Astrocyte (in vitro differentiated cells and primary cell): Measurements from ENCODE around the gene PHF19. TPM values are rescaled to one million over a fixed set of nuclear protein-coding genes. Genes with fewer than 3 reads are reported as not detected.

Source experiments
- DNase-seq: peaks from one replicate; pipeline ENCODE4 v3.0.0-alpha.2; 2010; ENCODE audit warnings: low read depth
- FAIRE-seq: peaks from 2 replicates; lab custom pipeline; 2011; peaks lifted over from hg19 to GRCh38; lab: Jason Lieb, UNC
- H2AFZ ChIP-seq: 2 replicates; pipeline ENCODE4 v1.6.0; 2012; ENCODE audit warnings: low read depth, low read length, inconsistent platforms
- H3K27ac ChIP-seq: 2 replicates; pipeline ENCODE4 v1.5.1; 2011; ENCODE audit warnings: low read depth, low read length, inconsistent platforms
- H3K27me3 ChIP-seq: 2 replicates; pipeline ENCODE4 v1.6.0; 2011; ENCODE audit warnings: low read length, inconsistent platforms; ENCODE audit not compliant: insufficient read depth
- H3K36me3 ChIP-seq: 2 replicates; pipeline ENCODE4 v1.5.1; 2011; ENCODE audit warnings: low read length, inconsistent platforms; ENCODE audit not compliant: insufficient read depth
- H3K4me1 ChIP-seq: 2 replicates; pipeline ENCODE4 v1.5.1; 2011; ENCODE audit warnings: low read length, inconsistent platforms; ENCODE audit not compliant: insufficient read depth
- H3K4me2 ChIP-seq: 2 replicates; pipeline ENCODE4 v1.6.0; 2012; ENCODE audit warnings: low read length, inconsistent platforms
- H3K4me3 ChIP-seq: 2 replicates; pipeline ENCODE4 v1.5.1; 2011; ENCODE audit warnings: low read depth, mild to moderate bottlenecking, low read length, inconsistent platforms; ENCODE audit not compliant: insufficient read depth
- H3K79me2 ChIP-seq: 2 replicates; pipeline ENCODE4 v1.6.0; 2012; ENCODE audit warnings: mild to moderate bottlenecking, low read length, inconsistent platforms; ENCODE audit not compliant: insufficient read depth
- H3K9ac ChIP-seq: 2 replicates; pipeline ENCODE4 v1.6.0; 2012; ENCODE audit warnings: mild to moderate bottlenecking, low read length, inconsistent platforms
- H3K9me3 ChIP-seq: 2 replicates; pipeline ENCODE4 v1.5.1; 2012; ENCODE audit warnings: low read depth, mild to moderate bottlenecking, low read length, inconsistent platforms; ENCODE audit not compliant: insufficient read depth
- H4K20me1 ChIP-seq: 2 replicates; pipeline ENCODE4 v1.6.0; 2012; ENCODE audit warnings: low read length, inconsistent platforms; ENCODE audit not compliant: insufficient read depth
- H3K27ac Mint-ChIP-seq: one replicate; pipeline ENCODE4 v1.8.0; 2021; ENCODE audit warnings: mild to moderate bottlenecking, mixed read lengths; ENCODE audit not compliant: unreplicated experiment
- H3K27me3 Mint-ChIP-seq: one replicate; pipeline ENCODE4 v1.8.0; 2021; ENCODE audit warnings: low read depth, mixed read lengths; ENCODE audit not compliant: unreplicated experiment
- H3K36me3 Mint-ChIP-seq: one replicate; pipeline ENCODE4 v1.8.0; 2021; ENCODE audit warnings: low read depth, mixed read lengths; ENCODE audit not compliant: unreplicated experiment
- H3K4me1 Mint-ChIP-seq: one replicate; pipeline ENCODE4 v1.8.0; 2021; ENCODE audit warnings: low read depth, mixed read lengths; ENCODE audit not compliant: unreplicated experiment
- H3K4me3 Mint-ChIP-seq: one replicate; pipeline ENCODE4 v1.8.0; 2021; ENCODE audit warnings: mild to moderate bottlenecking, moderate library complexity, mixed read lengths; ENCODE audit not compliant: unreplicated experiment
- H3K9me3 Mint-ChIP-seq: one replicate; pipeline ENCODE4 v1.8.0; 2021; ENCODE audit warnings: mild to moderate bottlenecking, mixed read lengths; ENCODE audit not compliant: unreplicated experiment
- CTCF ChIP-seq: IDR thresholded peaks from 2 replicates; pipeline ENCODE4 v1.5.1; 2011; ENCODE audit warnings: low read depth, mild to moderate bottlenecking, inconsistent platforms, low read length, moderate library complexity; ENCODE audit not compliant: insufficient read depth
- EZH2 ChIP-seq: IDR thresholded peaks from 2 replicates; pipeline ENCODE4 v1.6.1; 2012; ENCODE audit warnings: mild to moderate bottlenecking, low read length, inconsistent platforms; ENCODE audit not compliant: insufficient read depth
- total RNA-seq: library from RNA; stranded (reverse); gene quantifications from 2 replicates; pipeline ENCODE4 v1.2.1, GENCODE V29; 2021

The PHF19 gene
- total RNA-seq, 1 donor from 2014 or later = 19.5 TPM

- Histone ChIP-seq H3K36me3 (peaks cover 3% of the 10 kb centered on the region), H3K9ac (no peak overlapping the region), H3K4me2 (no peak overlapping the region), H3K4me3 (no peak overlapping the region), H3K4me1 (no peaks in the 10 kb centered on the region), H4K20me1 (no peaks in the 10 kb centered on the region), H3K27me3 (no peaks in the 10 kb centered on the region), H2AFZ (no peak overlapping the region), H3K79me2 (no peaks in the 10 kb centered on the region), H3K9me3 (no peaks in the 10 kb centered on the region), H3K27ac (no peak overlapping the region)
- TF ChIP-seq CTCF (no peak), EZH2 (no peak)
- Mint-ChIP-seq H3K36me3 (peaks cover 9% of the 10 kb centered on the region), H3K27me3 (peaks cover 3% of the 10 kb centered on the region), H3K27ac (no peak overlapping the region), H3K9me3 (no peaks in the 10 kb centered on the region), H3K4me3 (no peak overlapping the region), H3K4me1 (no peaks in the 10 kb centered on the region)
- no peak for FAIRE-seq
- no peak for DNase-seq
Observed at GRCh38 chr9:120909904-120910303, 32.9 kb upstream of the PHF19 start.

- DNase-seq (no peak), FAIRE-seq (no peak)
- Histone ChIP-seq H3K9me3 (no peaks in the 10 kb centered on the region), H3K36me3 (no peaks in the 10 kb centered on the region), H3K4me1 (no peaks in the 10 kb centered on the region), H3K27ac (no peak overlapping the region), H3K4me2 (no peak overlapping the region), H3K79me2 (no peaks in the 10 kb centered on the region), H2AFZ (no peak overlapping the region), H3K27me3 (no peaks in the 10 kb centered on the region), H4K20me1 (no peaks in the 10 kb centered on the region), H3K9ac (no peak overlapping the region), H3K4me3 (no peak overlapping the region)
- peaks cover 25% of the 10 kb centered on the region for H3K27me3 Mint-ChIP-seq
- H3K4me3 Mint-ChIP-seq = no peak overlapping the region
- peaks cover 5% of the 10 kb centered on the region for H3K36me3 Mint-ChIP-seq
- H3K9me3 Mint-ChIP-seq = no peaks in the 10 kb centered on the region
- TF ChIP-seq CTCF = no peak
- TF ChIP-seq EZH2 = no peak
- no peaks in the 10 kb centered on the region for H3K4me1 Mint-ChIP-seq
- H3K27ac Mint-ChIP-seq = no peak overlapping the region
Observed at GRCh38 chr9:120905315-120906164, 28.6 kb upstream of the PHF19 start.

- Histone ChIP-seq H4K20me1 (no peaks in the 10 kb centered on the region), H3K27ac (no peak overlapping the region), H3K9ac (no peak overlapping the region), H3K4me1 (no peaks in the 10 kb centered on the region), H3K4me3 (no peak overlapping the region), H3K79me2 (no peaks in the 10 kb centered on the region), H3K27me3 (no peaks in the 10 kb centered on the region), H3K9me3 (no peaks in the 10 kb centered on the region), H3K4me2 (no peak overlapping the region), H2AFZ (no peak overlapping the region), H3K36me3 (no peaks in the 10 kb centered on the region)
- Mint-ChIP-seq H3K4me1 (no peaks in the 10 kb centered on the region), H3K9me3 (no peaks in the 10 kb centered on the region), H3K27ac (no peak overlapping the region), H3K4me3 (no peak overlapping the region), H3K36me3 (peaks cover 5% of the 10 kb centered on the region), H3K27me3 (peaks cover 26% of the 10 kb centered on the region)
- no peak for DNase-seq
- no peak for TF ChIP-seq CTCF
- TF ChIP-seq EZH2 = no peak
- no peak for FAIRE-seq
Observed at GRCh38 chr9:120904978-120905301, 28.0 kb upstream of the PHF19 start.
